Hepatocyte (in vitro differentiated cells): ENCODE measurements around the gene TUFM. TPM values are rescaled to one million over a fixed set of nuclear protein-coding genes. Genes with fewer than 3 reads are reported as not detected.
"Not testable (repeated sequence)": the region's sequence is repeated elsewhere in the genome, so short reads cannot be mapped to it uniquely, and the experiment has no call there.

ENCODE experiments used
- DNase-seq: peaks from one replicate; pipeline ENCODE4 v3.0.0-alpha.2; 2016; ENCODE audit warnings: low spot score
- H2AFZ ChIP-seq: fragments of 200-600 bp; sonication (generic); 2 replicates; pipeline ENCODE4 v1.6.0; 2016; ENCODE audit warnings: antibody characterized with exemption, mild to moderate bottlenecking
- H3K27ac ChIP-seq: fragments of 200-600 bp; sonication (generic); 2 replicates; pipeline ENCODE4 v1.5.1; 2016; ENCODE audit warnings: mild to moderate bottlenecking
- H3K27me3 ChIP-seq: fragments of 200-600 bp; sonication (generic); 2 replicates; pipeline ENCODE4 v1.6.1; 2016
- H3K36me3 ChIP-seq: fragments of 200-600 bp; sonication (generic); replicated peaks from 2 replicates; pipeline ENCODE4 v1.5.1; 2016; ENCODE audit warnings: low read depth; ENCODE audit not compliant: insufficient read depth
- H3K4me1 ChIP-seq: fragments of 200-600 bp; sonication (generic); 2 replicates; pipeline ENCODE4 v1.5.1; 2016; ENCODE audit warnings: mild to moderate bottlenecking, moderate library complexity; ENCODE audit not compliant: insufficient read depth
- H3K4me2 ChIP-seq: fragments of 200-600 bp; sonication (generic); 2 replicates; pipeline ENCODE4 v1.6.0; 2016
- H3K4me3 ChIP-seq: fragments of 200-600 bp; sonication (generic); 2 replicates; pipeline ENCODE4 v1.5.1; 2016; ENCODE audit warnings: mild to moderate bottlenecking
- H3K79me2 ChIP-seq: fragments of 200-600 bp; sonication (generic); 2 replicates; pipeline ENCODE4 v1.6.0; 2017; ENCODE audit warnings: mild to moderate bottlenecking
- H3K9me2 ChIP-seq: fragments of 200-600 bp; sonication (generic); replicated peaks from 2 replicates; pipeline ENCODE4 v1.6.0; 2017; ENCODE audit warnings: mild to moderate bottlenecking; ENCODE audit not compliant: insufficient read depth
- H3K9me3 ChIP-seq: fragments of 200-600 bp; sonication (generic); 2 replicates; pipeline ENCODE4 v1.5.1; 2016; ENCODE audit warnings: low read depth, mild to moderate bottlenecking
- H4K20me1 ChIP-seq: fragments of 200-600 bp; sonication (generic); 2 replicates; pipeline ENCODE4 v1.6.0; 2016; ENCODE audit warnings: mild to moderate bottlenecking; ENCODE audit not compliant: insufficient read depth, poor library complexity, severe bottlenecking
- EZH2 ChIP-seq: fragments of 200-600 bp; sonication (generic); IDR thresholded peaks from 2 replicates; pipeline ENCODE4 v1.6.1; 2016; ENCODE audit warnings: antibody characterized with exemption, mild to moderate bottlenecking, borderline replicate concordance
- EZH2phosphoT487 ChIP-seq: fragments of 200-600 bp; sonication (generic); IDR thresholded peaks from one replicate; pipeline ENCODE4 v1.6.1; 2018; ENCODE audit warnings: antibody characterized with exemption, mild to moderate bottlenecking, low read depth, moderate library complexity; ENCODE audit not compliant: unreplicated experiment, severe bottlenecking
- WGBS: methylation state at CpG from one replicate; pipeline ENCODE4 v1.1.6; 2016; ENCODE audit warnings: low lambda C conversion rate; ENCODE audit errors: missing lambda C conversion rate; 5-methylcytosine and 5-hydroxymethylcytosine counted together
- polyA plus RNA-seq: library from polyadenylated mRNA; unstranded; fragments of >200 nt; fragmentation: Nextera tagmentation; extraction: Ambion mirVana; gene quantifications from 2 replicates; pipeline ENCODE4 v1.2.1, GENCODE V29; 2016
- total RNA-seq: library from RNA; depleted of rRNA; stranded (reverse); fragments of >200 nt; gene quantifications from 2 replicates; pipeline ENCODE4 v1.2.3, GENCODE V29; 2014
- TF ChIP-seq, protein P1 (sequence below): fragments of 200-600 bp; sonication (generic); IDR thresholded peaks from 2 replicates; pipeline ENCODE4 v1.5.1; 2016; ENCODE audit warnings: antibody characterized with exemption, mild to moderate bottlenecking; ENCODE audit not compliant: poor library complexity

TUFM gene
- total and polyA plus RNA-seq, 2 experiments from 2014 or later = 107 to 244 TPM

DNA sequence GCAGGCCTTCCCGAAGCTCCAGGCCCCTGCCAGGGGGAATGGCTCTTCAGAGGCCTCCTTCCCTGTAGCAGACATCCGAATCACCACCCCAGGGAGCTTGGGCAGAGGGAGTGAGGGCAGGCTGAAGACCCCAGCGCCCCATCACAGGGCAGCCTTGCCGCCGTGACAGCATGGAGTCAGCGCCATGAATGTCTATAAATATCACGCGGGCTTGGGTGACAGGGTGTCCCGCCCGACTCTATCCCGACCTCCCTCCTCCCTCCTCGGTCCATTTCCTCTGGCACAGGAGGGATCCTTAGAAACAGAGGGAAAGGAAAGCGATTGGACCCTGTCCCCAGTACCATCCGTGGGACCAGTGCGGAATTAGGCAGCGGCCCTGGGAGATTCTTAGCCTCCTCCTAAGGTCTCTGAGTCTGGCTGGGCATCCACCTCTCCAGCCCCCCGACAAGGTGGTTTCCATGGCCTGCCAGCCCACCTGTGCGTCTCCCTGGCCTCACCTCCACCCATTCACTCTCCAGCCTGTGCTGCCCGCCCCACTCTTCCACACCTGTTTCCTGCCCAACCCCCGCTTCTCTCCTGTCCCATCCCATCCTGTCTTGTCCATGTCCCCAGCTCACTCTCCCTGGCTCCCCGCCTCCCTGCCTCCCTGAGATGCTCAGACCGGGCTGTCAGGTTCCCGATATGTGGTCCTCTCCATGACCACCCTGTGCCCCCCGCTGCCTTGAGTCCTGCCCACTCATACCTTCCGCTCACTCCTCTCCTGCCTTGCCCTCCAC lies 37.3 kb upstream of the TUFM start:
- no peaks in the 10 kb centered on the region for H4K20me1 ChIP-seq
- H3K36me3 ChIP-seq = no peaks in the 10 kb centered on the region
- H3K79me2 ChIP-seq = no peaks in the 10 kb centered on the region
- H3K9me3 ChIP-seq = no peaks in the 10 kb centered on the region
- no peak overlapping the region for H3K27ac ChIP-seq
- H3K4me3 ChIP-seq = no peak overlapping the region
- peaks cover 13% of the 10 kb centered on the region for H3K4me1 ChIP-seq
- H3K27me3 ChIP-seq = no peaks in the 10 kb centered on the region
- H2AFZ ChIP-seq = no peak overlapping the region
- TF ChIP-seq EZH2 = no peak
- TF ChIP-seq EZH2phosphoT487 = no peak
- TF ChIP-seq, protein P1, sequence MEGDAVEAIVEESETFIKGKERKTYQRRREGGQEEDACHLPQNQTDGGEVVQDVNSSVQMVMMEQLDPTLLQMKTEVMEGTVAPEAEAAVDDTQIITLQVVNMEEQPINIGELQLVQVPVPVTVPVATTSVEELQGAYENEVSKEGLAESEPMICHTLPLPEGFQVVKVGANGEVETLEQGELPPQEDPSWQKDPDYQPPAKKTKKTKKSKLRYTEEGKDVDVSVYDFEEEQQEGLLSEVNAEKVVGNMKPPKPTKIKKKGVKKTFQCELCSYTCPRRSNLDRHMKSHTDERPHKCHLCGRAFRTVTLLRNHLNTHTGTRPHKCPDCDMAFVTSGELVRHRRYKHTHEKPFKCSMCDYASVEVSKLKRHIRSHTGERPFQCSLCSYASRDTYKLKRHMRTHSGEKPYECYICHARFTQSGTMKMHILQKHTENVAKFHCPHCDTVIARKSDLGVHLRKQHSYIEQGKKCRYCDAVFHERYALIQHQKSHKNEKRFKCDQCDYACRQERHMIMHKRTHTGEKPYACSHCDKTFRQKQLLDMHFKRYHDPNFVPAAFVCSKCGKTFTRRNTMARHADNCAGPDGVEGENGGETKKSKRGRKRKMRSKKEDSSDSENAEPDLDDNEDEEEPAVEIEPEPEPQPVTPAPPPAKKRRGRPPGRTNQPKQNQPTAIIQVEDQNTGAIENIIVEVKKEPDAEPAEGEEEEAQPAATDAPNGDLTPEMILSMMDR = no peak
- no peak overlapping the region for H3K4me2 ChIP-seq
- DNase-seq = no peak
- no peaks in the 10 kb centered on the region for H3K9me2 ChIP-seq
- WGBS = 81% methylated on average over 24 of the region's 25 CpGs

DNA sequence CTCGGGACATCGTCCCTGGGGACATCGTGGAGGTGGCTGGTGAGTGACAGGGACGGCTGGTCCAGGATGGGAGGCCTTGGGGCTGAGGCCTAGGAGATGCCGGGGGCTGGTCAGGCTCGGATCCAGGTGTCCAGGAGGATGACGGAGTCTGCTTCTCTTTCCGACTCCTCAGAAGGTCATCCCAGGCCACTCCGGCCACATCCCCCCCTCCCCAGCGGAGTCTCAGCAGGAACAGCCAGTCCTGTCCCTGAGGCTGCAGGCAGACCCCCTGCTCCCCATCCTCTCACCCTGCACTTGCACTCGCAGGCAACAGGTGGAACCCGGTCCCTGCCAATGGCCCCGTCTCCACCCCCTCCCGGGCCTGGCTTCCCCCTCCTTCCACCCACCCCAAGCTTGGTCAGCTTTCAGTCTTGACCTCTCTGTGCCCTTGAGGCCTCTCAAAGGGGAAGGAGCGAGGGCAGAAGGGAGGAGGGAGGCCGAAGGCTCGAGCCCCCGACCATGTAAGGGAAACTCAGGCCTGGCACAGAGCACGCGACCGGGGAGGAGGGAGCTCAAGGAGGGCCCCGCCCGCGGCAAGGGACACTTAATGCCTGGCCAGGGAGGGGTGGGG lies 36.5 kb upstream of the TUFM start:
- no peak for TF ChIP-seq EZH2
- no peak for TF ChIP-seq EZH2phosphoT487
- TF ChIP-seq, protein P1 = no peak
- Histone ChIP-seq H3K4me1 (peaks cover 13% of the 10 kb centered on the region), H3K4me3 (no peak overlapping the region), H3K79me2 (no peaks in the 10 kb centered on the region), H2AFZ (no peak overlapping the region), H3K27me3 (no peaks in the 10 kb centered on the region), H3K9me2 (no peaks in the 10 kb centered on the region), H3K4me2 (no peak overlapping the region), H3K36me3 (no peaks in the 10 kb centered on the region), H3K9me3 (no peaks in the 10 kb centered on the region), H3K27ac (no peak overlapping the region), H4K20me1 (no peaks in the 10 kb centered on the region)
- no peak for DNase-seq
- WGBS = 71% methylated on average over 13 of the region's 24 CpGs

DNA sequence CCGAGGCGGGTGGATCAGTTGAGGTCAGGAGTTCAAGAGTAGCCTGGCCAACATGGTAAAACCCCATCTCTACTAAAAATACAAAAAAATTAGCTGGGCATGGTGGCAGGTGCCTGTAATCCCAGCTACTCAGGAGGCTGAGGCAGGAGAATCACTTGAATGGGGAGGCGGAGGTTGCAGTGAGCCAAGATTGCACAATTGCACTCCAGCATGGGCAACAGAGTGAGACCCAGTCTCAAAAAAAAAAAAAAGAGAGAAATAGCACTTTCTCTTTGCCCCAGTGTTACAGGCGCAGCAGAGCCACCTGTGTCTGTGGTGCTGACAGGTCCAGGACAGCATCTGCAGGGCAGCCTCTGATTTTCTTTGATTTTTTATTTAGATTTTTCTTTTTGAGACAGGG lies 35.4 kb upstream of the TUFM start:
- H3K27me3 ChIP-seq, H3K9me3 ChIP-seq, H3K9me2 ChIP-seq, H3K4me2 ChIP-seq, H3K79me2 ChIP-seq, H2AFZ ChIP-seq, H4K20me1 ChIP-seq, H3K4me3 ChIP-seq, DNase-seq, H3K27ac ChIP-seq, H3K36me3 ChIP-seq: not testable (repeated sequence)
- H3K4me1 ChIP-seq = peaks cover 13% of the 10 kb centered on the region
- 86% methylated on average over 4 of the region's 4 CpGs for WGBS

DNA sequence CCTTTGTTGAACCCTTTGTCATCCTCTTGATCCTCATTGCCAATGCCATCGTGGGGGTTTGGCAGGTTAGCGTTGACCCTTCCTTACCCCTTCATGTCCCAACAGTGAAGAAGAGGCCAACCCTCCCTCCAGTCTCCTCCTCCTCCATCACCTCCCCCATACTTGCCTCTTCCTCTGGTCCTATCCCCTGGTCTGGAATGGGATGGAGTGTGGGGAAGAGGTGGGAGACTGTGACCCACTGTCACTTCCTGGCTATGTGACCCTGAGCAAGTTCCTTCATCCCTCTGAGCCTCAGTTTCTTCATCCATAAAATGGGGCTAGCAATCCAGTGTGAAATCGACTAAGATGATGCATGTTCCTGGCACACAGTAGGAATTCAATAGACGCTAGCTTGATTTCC lies 34.8 kb upstream of the TUFM start:
- Histone ChIP-seq H3K79me2 (no peaks in the 10 kb centered on the region), H3K9me3 (no peaks in the 10 kb centered on the region), H3K4me3 (no peak overlapping the region), H3K36me3 (no peaks in the 10 kb centered on the region), H3K27ac (no peak overlapping the region), H2AFZ (no peak overlapping the region), H3K4me2 (no peak overlapping the region), H4K20me1 (no peaks in the 10 kb centered on the region), H3K27me3 (no peaks in the 10 kb centered on the region), H3K4me1 (peaks cover 13% of the 10 kb centered on the region), H3K9me2 (no peaks in the 10 kb centered on the region)
- TF ChIP-seq, protein P1 = no peak
- TF ChIP-seq EZH2 = no peak
- 89% methylated on average over 4 of the region's 4 CpGs for WGBS
- no peak for DNase-seq
